Amniotic stem cell (primary cell): Measurements from ENCODE around the gene FGGY.
"Not testable (repeated sequence)": the region's sequence is repeated elsewhere in the genome, so short reads cannot be mapped to it uniquely, and the experiment has no call there.

Experiments
- DNase-seq: peaks from one replicate; lab custom pipeline; 2025; lab: John Stamatoyannopoulos, UW

FGGY gene

GRCh38 chr1:59350521-59350920, 53.6 kb downstream of the FGGY start:
- no peak for DNase-seq

- no peak for DNase-seq
Observed at GRCh38 chr1:59352065-59352464, 55.2 kb downstream of the FGGY start.

GRCh38 chr1:59353453-59353852, 56.6 kb downstream of the FGGY start:
- DNase-seq: no peak

- not testable (repeated sequence) for DNase-seq
Observed at GRCh38 chr1:59354239-59354638, 57.3 kb downstream of the FGGY start.

GRCh38 chr1:59354709-59355337, 57.9 kb downstream of the FGGY start:
- DNase-seq: no peak

- DNase-seq: no peak
Observed at GRCh38 chr1:59355361-59355760, 58.5 kb downstream of the FGGY start.

- DNase-seq: no peak
Observed at GRCh38 chr1:59356627-59357026, 59.7 kb downstream of the FGGY start.

GRCh38 chr1:59357645-59358320, 60.9 kb downstream of the FGGY start:
- DNase-seq: no peak

GRCh38 chr1:59359325-59359724, 62.4 kb downstream of the FGGY start:
- DNase-seq: no peak

GRCh38 chr1:59360170-59360569, 63.3 kb downstream of the FGGY start:
- no peak for DNase-seq

GRCh38 chr1:59360729-59361128, 63.8 kb downstream of the FGGY start:
- no peak for DNase-seq

- no peak for DNase-seq
Observed at GRCh38 chr1:59361766-59362165, 64.9 kb downstream of the FGGY start.

- DNase-seq: no peak
Observed at GRCh38 chr1:59364037-59364436, 67.1 kb downstream of the FGGY start.

GRCh38 chr1:59366346-59366745, 69.5 kb downstream of the FGGY start:
- no peak for DNase-seq

GRCh38 chr1:59367301-59368007, 70.6 kb downstream of the FGGY start:
- DNase-seq: peak; percentile 66

- no peak for DNase-seq
Observed at GRCh38 chr1:59368008-59368670, 71.2 kb downstream of the FGGY start.

- DNase-seq: peak; percentile 89
Observed at GRCh38 chr1:59375321-59376220, 78.7 kb downstream of the FGGY start.

GRCh38 chr1:59377350-59377904, 80.5 kb downstream of the FGGY start:
- no peak for DNase-seq

- DNase-seq: no peak
Observed at GRCh38 chr1:59378621-59379370, 81.9 kb downstream of the FGGY start.

- no peak for DNase-seq
Observed at GRCh38 chr1:59379371-59379728, 82.5 kb downstream of the FGGY start.

- DNase-seq: no peak
Observed at GRCh38 chr1:59383963-59384362, 87.1 kb downstream of the FGGY start.
